Neural progenitor cell (in vitro differentiated cells): Measurements from ENCODE around the gene FUBP1. TPM values are rescaled to one million over a fixed set of nuclear protein-coding genes. Genes with fewer than 3 reads are reported as not detected.

Experiments used
- DNase-seq: peaks from one replicate; pipeline ENCODE4 v3.0.0-alpha.2; 2016; ENCODE audit warnings: low spot score
- H2AFZ ChIP-seq: fragments of 200-600 bp; sonication (generic); replicated peaks from 2 replicates; pipeline ENCODE4 v1.6.1; 2016; ENCODE audit warnings: antibody characterized with exemption
- H3F3A ChIP-seq: fragments of 200-600 bp; sonication (generic); 2 replicates; pipeline ENCODE4 v1.6.1; 2016; ENCODE audit warnings: antibody characterized with exemption, low read depth
- H3K27ac ChIP-seq: fragments of 200-600 bp; sonication (generic); 2 replicates; pipeline ENCODE4 v1.5.1; 2016; ENCODE audit warnings: mild to moderate bottlenecking
- H3K27me3 ChIP-seq: fragments of 200-600 bp; sonication (generic); 2 replicates; pipeline ENCODE4 v1.6.1; 2016; ENCODE audit warnings: mild to moderate bottlenecking, moderate library complexity
- H3K36me3 ChIP-seq: fragments of 200-600 bp; sonication (generic); 2 replicates; pipeline ENCODE4 v1.5.1; 2016
- H3K4me1 ChIP-seq: fragments of 200-600 bp; sonication (generic); 2 replicates; pipeline ENCODE4 v1.6.1; 2016; ENCODE audit warnings: mixed run types
- H3K4me2 ChIP-seq: fragments of 200-600 bp; sonication (generic); 2 replicates; pipeline ENCODE4 v1.6.1; 2016
- H3K4me3 ChIP-seq: fragments of 200-600 bp; sonication (generic); 2 replicates; pipeline ENCODE4 v1.5.1; 2016
- H3K79me2 ChIP-seq: fragments of 200-600 bp; sonication (generic); 2 replicates; pipeline ENCODE4 v1.6.1; 2016; ENCODE audit warnings: low read depth
- H3K9ac ChIP-seq: fragments of 200-600 bp; sonication (generic); 2 replicates; pipeline ENCODE4 v1.6.1; 2016
- H3K9me3 ChIP-seq: fragments of 200-600 bp; sonication (generic); 2 replicates; pipeline ENCODE4 v1.5.1; 2016; ENCODE audit warnings: low read depth
- H4K20me1 ChIP-seq: fragments of 200-600 bp; sonication (generic); 2 replicates; pipeline ENCODE4 v1.6.1; 2016; ENCODE audit warnings: low read depth
- H3K27ac Mint-ChIP-seq: 3 replicates; pipeline ENCODE4 v1.8.0; 2021; ENCODE audit warnings: mixed read lengths
- H3K27me3 Mint-ChIP-seq: 2 replicates; pipeline ENCODE4 v1.8.0; 2022; ENCODE audit warnings: low read depth, mild to moderate bottlenecking, inconsistent platforms, moderate library complexity, mixed read lengths; ENCODE audit not compliant: insufficient read depth
- H3K36me3 Mint-ChIP-seq: 3 replicates; pipeline ENCODE4 v1.8.0; 2021; ENCODE audit warnings: mixed read lengths
- H3K4me1 Mint-ChIP-seq: 3 replicates; pipeline ENCODE4 v1.8.0; 2021; ENCODE audit warnings: mixed read lengths
- H3K4me3 Mint-ChIP-seq: 3 replicates; pipeline ENCODE4 v1.8.0; 2021; ENCODE audit warnings: mild to moderate bottlenecking, moderate library complexity, mixed read lengths
- H3K9me3 Mint-ChIP-seq: 3 replicates; pipeline ENCODE4 v1.8.0; 2020; ENCODE audit warnings: mixed read lengths
- EZH2 ChIP-seq: fragments of 200-600 bp; sonication (generic); IDR thresholded peaks from 2 replicates; pipeline ENCODE4 v1.6.1; 2017; ENCODE audit warnings: antibody characterized with exemption, mild to moderate bottlenecking, moderate library complexity
- EZH2phosphoT487 ChIP-seq: fragments of 200-600 bp; sonication (generic); IDR thresholded peaks from 2 replicates; pipeline ENCODE4 v1.6.1; 2017; ENCODE audit warnings: antibody characterized with exemption
- total RNA-seq: library from RNA; depleted of rRNA; stranded (reverse); fragments of >200 nt; gene quantifications from 2 replicates; pipeline ENCODE4 v1.2.3, GENCODE V29; 2015; ENCODE audit warnings: low replicate concordance
- TF ChIP-seq, protein P1 (sequence below): fragments of 200-600 bp; sonication (generic); IDR thresholded peaks from 2 replicates; pipeline ENCODE4 v1.5.1; 2017; ENCODE audit warnings: antibody characterized with exemption, mild to moderate bottlenecking

The FUBP1 gene
- total RNA-seq, 1 donor from 2014 or later = 491 TPM

DNA sequence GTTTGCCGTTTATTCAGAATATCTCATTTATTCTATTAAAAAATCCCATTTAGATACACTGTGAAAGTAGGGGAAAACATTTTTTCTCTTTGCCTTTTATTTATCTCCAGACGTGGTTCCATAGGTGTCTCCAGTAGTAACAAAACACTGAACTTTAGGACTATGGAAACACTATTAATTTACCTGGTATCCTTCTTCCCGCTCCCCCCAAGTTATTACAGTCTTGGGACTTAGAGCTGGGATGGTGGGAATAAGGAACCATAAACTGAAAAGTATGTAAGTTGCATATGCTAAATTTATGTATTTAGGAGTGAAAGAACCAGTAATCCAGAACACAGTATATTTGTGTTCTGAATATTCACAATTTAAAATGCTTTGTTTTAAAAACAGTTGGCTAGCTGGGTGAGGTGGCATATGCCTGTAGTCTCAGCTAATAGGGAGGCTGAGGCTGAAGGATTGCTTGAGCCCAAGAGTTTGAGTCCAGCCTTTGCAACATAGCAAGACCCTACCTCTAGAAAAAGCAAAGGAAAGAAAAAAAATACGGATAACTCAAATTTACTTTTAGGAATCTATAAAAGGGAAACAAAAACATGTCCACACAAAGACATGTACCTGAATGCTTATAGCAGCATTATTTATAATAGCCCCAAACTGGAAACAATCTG is 28.9 kb upstream of the FUBP1 start:
- Histone ChIP-seq H3K9me3 (no peaks in the 10 kb centered on the region), H3K79me2 (peaks cover 35% of the 10 kb centered on the region), H4K20me1 (no peaks in the 10 kb centered on the region), H3K4me1 (peaks cover 21% of the 10 kb centered on the region), H3K27ac (no peak overlapping the region), H3K4me3 (no peak overlapping the region), H3K4me2 (no peak overlapping the region), H3K27me3 (no peaks in the 10 kb centered on the region), H3K36me3 (no peaks in the 10 kb centered on the region), H3F3A (peaks cover 18% of the 10 kb centered on the region), H3K9ac (no peak overlapping the region), H2AFZ (no peak overlapping the region)
- H3K9me3 Mint-ChIP-seq = no peaks in the 10 kb centered on the region
- no peak overlapping the region for H3K27ac Mint-ChIP-seq
- H3K36me3 Mint-ChIP-seq = no peaks in the 10 kb centered on the region
- TF ChIP-seq EZH2 = no peak
- TF ChIP-seq, protein P1, sequence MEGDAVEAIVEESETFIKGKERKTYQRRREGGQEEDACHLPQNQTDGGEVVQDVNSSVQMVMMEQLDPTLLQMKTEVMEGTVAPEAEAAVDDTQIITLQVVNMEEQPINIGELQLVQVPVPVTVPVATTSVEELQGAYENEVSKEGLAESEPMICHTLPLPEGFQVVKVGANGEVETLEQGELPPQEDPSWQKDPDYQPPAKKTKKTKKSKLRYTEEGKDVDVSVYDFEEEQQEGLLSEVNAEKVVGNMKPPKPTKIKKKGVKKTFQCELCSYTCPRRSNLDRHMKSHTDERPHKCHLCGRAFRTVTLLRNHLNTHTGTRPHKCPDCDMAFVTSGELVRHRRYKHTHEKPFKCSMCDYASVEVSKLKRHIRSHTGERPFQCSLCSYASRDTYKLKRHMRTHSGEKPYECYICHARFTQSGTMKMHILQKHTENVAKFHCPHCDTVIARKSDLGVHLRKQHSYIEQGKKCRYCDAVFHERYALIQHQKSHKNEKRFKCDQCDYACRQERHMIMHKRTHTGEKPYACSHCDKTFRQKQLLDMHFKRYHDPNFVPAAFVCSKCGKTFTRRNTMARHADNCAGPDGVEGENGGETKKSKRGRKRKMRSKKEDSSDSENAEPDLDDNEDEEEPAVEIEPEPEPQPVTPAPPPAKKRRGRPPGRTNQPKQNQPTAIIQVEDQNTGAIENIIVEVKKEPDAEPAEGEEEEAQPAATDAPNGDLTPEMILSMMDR = no peak
- TF ChIP-seq EZH2phosphoT487 = no peak
- H3K27me3 Mint-ChIP-seq = peaks cover 3% of the 10 kb centered on the region
- H3K4me3 Mint-ChIP-seq = no peak overlapping the region
- no peak for DNase-seq
- H3K4me1 Mint-ChIP-seq = peaks cover 26% of the 10 kb centered on the region

DNA sequence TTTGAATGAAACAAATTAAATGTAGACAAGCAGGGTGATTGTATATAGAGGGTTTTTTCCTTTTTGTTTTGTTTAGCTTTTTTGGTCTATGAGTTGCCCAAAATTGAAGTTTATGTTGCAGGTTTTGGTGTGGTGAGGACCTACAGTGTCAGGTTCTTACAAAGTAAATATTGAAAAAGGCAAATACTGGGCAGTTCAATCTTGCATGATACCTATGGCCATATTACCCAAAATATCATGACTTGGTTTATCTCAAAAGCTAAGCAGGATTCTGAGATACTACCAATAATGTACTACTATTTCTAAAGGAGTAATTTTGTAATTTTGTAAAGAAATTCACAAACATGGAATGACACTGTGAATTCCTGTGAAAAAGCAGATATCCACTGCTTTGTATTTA is 27.6 kb upstream of the FUBP1 start:
- no peak overlapping the region for H2AFZ ChIP-seq
- no peaks in the 10 kb centered on the region for H3K9me3 ChIP-seq
- H3K27ac ChIP-seq = no peak overlapping the region
- peak overlapping the region; percentile 50 for H3K4me3 ChIP-seq
- H3K9me3 Mint-ChIP-seq = no peaks in the 10 kb centered on the region
- no peaks in the 10 kb centered on the region for H3K27me3 ChIP-seq
- peak overlapping the region; percentile 75 for H3K9ac ChIP-seq
- H3K4me1 ChIP-seq = peaks cover 21% of the 10 kb centered on the region
- peak overlapping the region; percentile 79 for H3K4me2 ChIP-seq
- H3K36me3 ChIP-seq = no peaks in the 10 kb centered on the region
- DNase-seq = no peak
- H3K27me3 Mint-ChIP-seq = peaks cover 3% of the 10 kb centered on the region
- H3K36me3 Mint-ChIP-seq = no peaks in the 10 kb centered on the region
- H3K27ac Mint-ChIP-seq = no peak overlapping the region
- H3K4me1 Mint-ChIP-seq = peaks cover 29% of the 10 kb centered on the region
- peaks cover 30% of the 10 kb centered on the region for H3F3A ChIP-seq
- TF ChIP-seq, protein P1 = no peak
- TF ChIP-seq EZH2 (no peak), EZH2phosphoT487 (no peak)
- H3K79me2 ChIP-seq = peaks cover 35% of the 10 kb centered on the region
- H3K4me3 Mint-ChIP-seq = peak overlapping the region; percentile 87
- no peaks in the 10 kb centered on the region for H4K20me1 ChIP-seq

DNA sequence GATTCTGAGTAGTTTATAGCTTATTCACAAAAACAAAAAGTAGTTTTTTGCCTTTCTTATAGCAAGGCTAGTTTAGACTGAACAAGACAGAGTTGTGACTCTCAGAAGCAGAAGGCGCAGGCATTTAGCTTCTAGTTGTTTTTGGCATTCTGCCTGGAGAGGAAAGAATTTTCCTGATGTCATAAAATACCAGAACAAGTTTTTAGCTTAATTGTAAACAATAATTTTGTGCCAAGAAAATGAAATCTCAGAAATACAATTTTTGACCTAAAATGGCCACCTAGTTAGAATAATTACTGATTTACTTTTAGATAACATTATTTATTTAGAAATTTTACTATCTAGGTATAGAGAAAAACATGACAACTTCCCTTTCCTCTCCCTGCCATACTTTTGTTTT is 26.9 kb upstream of the FUBP1 start:
- Histone ChIP-seq H2AFZ (no peak overlapping the region), H3F3A (peaks cover 34% of the 10 kb centered on the region), H3K27ac (no peak overlapping the region), H3K4me3 (peak overlapping the region; percentile 50), H3K79me2 (peaks cover 35% of the 10 kb centered on the region), H3K9ac (peak overlapping the region; percentile 75), H3K9me3 (no peaks in the 10 kb centered on the region), H3K27me3 (no peaks in the 10 kb centered on the region), H3K36me3 (no peaks in the 10 kb centered on the region), H4K20me1 (no peaks in the 10 kb centered on the region), H3K4me2 (peak overlapping the region; percentile 79), H3K4me1 (peaks cover 21% of the 10 kb centered on the region)
- TF ChIP-seq EZH2phosphoT487 = no peak
- TF ChIP-seq, protein P1 = no peak
- TF ChIP-seq EZH2 = no peak
- H3K4me3 Mint-ChIP-seq = peak overlapping the region; percentile 87
- peaks cover 29% of the 10 kb centered on the region for H3K4me1 Mint-ChIP-seq
- peaks cover 3% of the 10 kb centered on the region for H3K27me3 Mint-ChIP-seq
- no peaks in the 10 kb centered on the region for H3K9me3 Mint-ChIP-seq
- no peak for DNase-seq
- H3K36me3 Mint-ChIP-seq = no peaks in the 10 kb centered on the region
- peak overlapping the region; percentile 9 for H3K27ac Mint-ChIP-seq
